Measurements from ENCODE around the gene LUC7L3. TPM values are rescaled to one million over a fixed set of nuclear protein-coding genes. Genes with fewer than 3 reads are reported as not detected.
A peak's percentile ranks its signal among the peaks of the same experiment; 100 is the strongest.

LUC7L3 gene
- total and polyA plus RNA-seq, 2 of the 13 experiments (the other 11 are each of a cell fraction or from before 2014, with no cell fraction given) = 108 to 120 TPM

- TF ChIP-seq ZNF407 (CRISPR knock-in tag; IDR thresholded peaks at IDR 0.05; ENCODE audit: not compliant biosample characterization) (peak; percentile 37), THRA (CRISPR knock-in tag; IDR thresholded peaks at IDR 0.05; ENCODE audit: borderline replicate concordance) (peak; percentile 35; the same call in 1 of the 2 replicates), POGK (CRISPR knock-in tag; conservative IDR thresholded peaks at IDR 0.05) (0 out of 2 replicates have a peak, but pooled peaks have one; percentile 30), KLF16 (CRISPR knock-in tag; IDR thresholded peaks at IDR 0.05) (peak in 1 of 2 experiments; percentile 32; a peak in 1 of 4 replicates), NR2F6 (IDR thresholded peaks at IDR 0.05) (no peak), NR2F6 (CRISPR knock-in tag; IDR thresholded peaks at IDR 0.05) (peak; percentile 48; the same call in 1 of the 2 replicates), SOX6 (IDR thresholded peaks at IDR 0.05) (no peak), SOX6 (CRISPR knock-in tag; IDR thresholded peaks at IDR 0.05) (0 out of 2 replicates have a peak, but pooled peaks have one; percentile 13), SP1 (IDR thresholded peaks at IDR 0.05) (no peak), SP1 (CRISPR knock-in tag; IDR thresholded peaks at IDR 0.05) (no peak), PITX1 (CRISPR knock-in tag; IDR thresholded peaks at IDR 0.05) (no peak), RAD21 (CRISPR knock-in tag; IDR thresholded peaks at IDR 0.05) (peak; percentile 83), SP5 (CRISPR knock-in tag; IDR thresholded peaks at IDR 0.05; ENCODE audit: borderline replicate concordance, low read depth) (peak; percentile 48; the same call in 1 of the 2 replicates), MXD3 (CRISPR knock-in tag; IDR thresholded peaks at IDR 0.05) (0 out of 2 replicates have a peak, but pooled peaks have one; percentile 26), SMYD3 (CRISPR knock-in tag; IDR thresholded peaks at IDR 0.05) (peak; percentile 49; the same call in 1 of the 2 replicates), KDM2A (CRISPR knock-in tag; IDR thresholded peaks at IDR 0.05; ENCODE audit: borderline replicate concordance, low read depth) (peak; percentile 34; the same call in 1 of the 2 replicates), MTF1 (CRISPR knock-in tag; IDR thresholded peaks at IDR 0.05) (no peak), FOXM1 (CRISPR knock-in tag; IDR thresholded peaks at IDR 0.05) (no peak)
Measured at GRCh38 chr17:50681263-50682200, 37.9 kb upstream of the LUC7L3 start (continued).
